GM12875 (cell line): ENCODE results near the gene SLC2A1.

ENCODE experiments used
- H3K4me3 ChIP-seq: one replicate; pipeline ENCODE4 v1.5.1; 2011; ENCODE audit warnings: low read depth, low read length, control low read depth
- TF ChIP-seq, protein P1 (sequence below): IDR thresholded peaks from 2 replicates; pipeline ENCODE4 v1.5.1; 2011; ENCODE audit warnings: low read depth, mild to moderate bottlenecking, control low read depth, inconsistent platforms, low read length, moderate library complexity, borderline replicate concordance; ENCODE audit not compliant: insufficient read depth

Gene SLC2A1

GRCh38 chr1:42979896-42980800, 21.5 kb upstream of the SLC2A1 start:
- TF ChIP-seq, protein P1, sequence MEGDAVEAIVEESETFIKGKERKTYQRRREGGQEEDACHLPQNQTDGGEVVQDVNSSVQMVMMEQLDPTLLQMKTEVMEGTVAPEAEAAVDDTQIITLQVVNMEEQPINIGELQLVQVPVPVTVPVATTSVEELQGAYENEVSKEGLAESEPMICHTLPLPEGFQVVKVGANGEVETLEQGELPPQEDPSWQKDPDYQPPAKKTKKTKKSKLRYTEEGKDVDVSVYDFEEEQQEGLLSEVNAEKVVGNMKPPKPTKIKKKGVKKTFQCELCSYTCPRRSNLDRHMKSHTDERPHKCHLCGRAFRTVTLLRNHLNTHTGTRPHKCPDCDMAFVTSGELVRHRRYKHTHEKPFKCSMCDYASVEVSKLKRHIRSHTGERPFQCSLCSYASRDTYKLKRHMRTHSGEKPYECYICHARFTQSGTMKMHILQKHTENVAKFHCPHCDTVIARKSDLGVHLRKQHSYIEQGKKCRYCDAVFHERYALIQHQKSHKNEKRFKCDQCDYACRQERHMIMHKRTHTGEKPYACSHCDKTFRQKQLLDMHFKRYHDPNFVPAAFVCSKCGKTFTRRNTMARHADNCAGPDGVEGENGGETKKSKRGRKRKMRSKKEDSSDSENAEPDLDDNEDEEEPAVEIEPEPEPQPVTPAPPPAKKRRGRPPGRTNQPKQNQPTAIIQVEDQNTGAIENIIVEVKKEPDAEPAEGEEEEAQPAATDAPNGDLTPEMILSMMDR, result no peak
- no peak overlapping the region for H3K4me3 ChIP-seq

- TF ChIP-seq, protein P1, result no peak
Observed at GRCh38 chr1:42979036-42979430, 20.4 kb upstream of the SLC2A1 start.

DNA sequence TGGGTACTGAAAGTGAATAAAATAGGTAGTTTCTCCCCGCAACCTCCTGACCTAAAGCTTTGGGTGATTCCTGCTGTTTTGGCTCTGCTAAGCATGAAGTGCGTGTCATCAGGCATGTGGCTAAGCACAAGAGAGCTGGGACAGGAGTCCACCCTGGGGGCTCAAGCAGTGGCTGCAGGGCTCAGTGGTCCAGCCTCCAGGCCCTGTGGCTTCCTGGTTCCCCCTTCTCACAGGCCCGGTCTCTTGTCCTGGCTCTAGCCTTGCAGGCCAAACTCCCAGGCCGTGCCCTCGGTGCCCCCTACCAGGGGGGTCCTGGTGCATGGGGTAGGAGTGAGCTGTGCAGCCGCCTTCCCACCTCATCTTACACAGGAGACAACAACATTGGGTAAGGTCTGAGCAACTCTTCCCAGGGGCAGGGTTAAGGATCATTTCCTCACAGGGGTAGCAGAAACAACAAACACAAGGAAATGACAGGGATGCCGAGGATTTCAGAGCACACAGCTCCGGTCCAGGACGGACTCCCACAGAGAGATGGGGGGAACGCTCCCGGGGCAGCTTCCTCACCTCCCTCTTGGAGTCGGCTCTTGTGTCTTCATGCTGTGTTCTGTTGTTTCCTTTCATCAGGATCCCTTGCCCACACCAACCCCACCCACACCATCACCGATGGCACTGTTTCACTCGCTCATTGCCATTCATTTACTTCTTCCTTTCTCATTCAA, 19.8 kb upstream of the SLC2A1 start:
- no peak overlapping the region for H3K4me3 ChIP-seq
- TF ChIP-seq, protein P1, result no peak

More at GRCh38 chr1:42979036-42979430, 20.4 kb upstream of the SLC2A1 start:
- no peak overlapping the region for H3K4me3 ChIP-seq

DNA sequence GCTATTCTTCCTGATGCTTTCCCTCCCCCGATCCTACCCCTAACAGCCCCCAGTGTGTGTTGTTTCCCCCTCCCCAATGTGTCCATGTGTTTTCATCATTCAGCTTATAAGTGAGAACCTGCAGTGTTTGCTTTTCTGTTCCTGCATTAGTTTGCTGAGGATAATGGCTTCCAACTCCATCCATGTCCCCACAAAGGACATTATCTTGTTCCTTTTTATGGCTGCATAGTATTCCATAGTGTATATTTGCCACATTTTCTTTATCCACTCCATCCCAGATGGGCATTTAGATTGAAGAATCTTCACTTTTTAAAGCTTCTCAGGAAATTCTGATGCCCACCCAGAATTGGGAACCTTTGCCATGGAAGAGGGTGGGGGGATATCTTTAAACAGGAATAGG, 19.0 kb upstream of the SLC2A1 start:
- no peak overlapping the region for H3K4me3 ChIP-seq
- TF ChIP-seq, protein P1, result no peak

DNA sequence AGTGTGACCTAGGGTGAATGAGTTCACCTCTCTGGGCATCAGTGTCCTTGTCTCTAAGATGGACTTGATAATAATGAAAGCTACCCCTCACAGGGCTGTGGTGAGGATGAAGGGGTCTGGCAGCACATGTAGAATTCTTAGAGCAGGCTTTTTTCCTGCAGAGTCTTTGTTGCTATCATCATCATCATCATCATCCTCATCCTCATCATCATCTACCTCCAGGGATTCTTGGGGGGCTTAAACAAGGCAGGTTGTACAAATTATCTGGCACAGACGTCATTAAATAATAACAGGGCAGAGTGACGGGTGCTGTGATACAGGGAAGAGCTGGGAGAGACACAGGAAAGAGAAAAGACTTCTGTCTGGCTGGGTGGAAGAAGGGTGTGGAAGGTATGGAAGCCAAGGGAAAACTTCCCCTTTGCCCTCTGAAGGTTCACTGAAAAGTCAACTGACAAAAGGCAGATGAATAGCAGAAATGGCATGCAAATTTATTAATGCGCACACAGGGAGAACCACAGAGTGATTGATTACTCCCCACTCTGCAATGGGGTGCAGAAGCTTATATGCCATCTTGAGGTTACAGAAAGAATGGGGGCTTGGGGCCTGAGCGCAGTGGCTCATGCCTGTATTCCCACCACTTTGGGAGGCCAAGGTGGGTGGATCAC, 17.0 kb upstream of the SLC2A1 start:
- TF ChIP-seq, protein P1, result no peak
- H3K4me3 ChIP-seq, result no peak overlapping the region

GRCh38 chr1:42974767-42975437, 16.2 kb upstream of the SLC2A1 start:
- TF ChIP-seq, protein P1, result no peak
- no peak overlapping the region for H3K4me3 ChIP-seq
